HepG2 (cell line): ENCODE results near the gene GFER. TPM values are rescaled to one million over a fixed set of nuclear protein-coding genes. Genes with fewer than 3 reads are reported as not detected.

Experiments
- ARNT2 ChIP-seq: sonication (generic); formaldehyde crosslinking; IDR thresholded peaks from 2 replicates; pipeline ENCODE4 v1.8.0; 2022; ENCODE audit warnings: mild to moderate bottlenecking, low read depth, missing genetic modification reagents, moderate library complexity
- ATF2 ChIP-seq: sonication (generic); formaldehyde crosslinking; IDR thresholded peaks from 2 replicates; pipeline ENCODE4 v1.4.0; 2020; ENCODE audit warnings: missing genetic modification reagents
- BCLAF1 ChIP-seq: fragments of 450-650 bp; IDR thresholded peaks from 2 replicates; pipeline ENCODE4 v1.6.1; 2017; ENCODE audit warnings: mild to moderate bottlenecking
- BORCS8-MEF2B ChIP-seq: sonication (generic); formaldehyde crosslinking; IDR thresholded peaks from 2 replicates; pipeline ENCODE4 v1.8.0; 2022; ENCODE audit warnings: mild to moderate bottlenecking, missing genetic modification reagents
- BRF2 ChIP-seq: sonication (generic); formaldehyde crosslinking; IDR thresholded peaks from 2 replicates; pipeline ENCODE4 v1.8.1; 2022; ENCODE audit warnings: mild to moderate bottlenecking, missing genetic modification reagents
- CTCF ChIP-seq: sonication (generic); formaldehyde crosslinking; IDR thresholded peaks from 2 replicates; pipeline ENCODE4 v1.5.0; 2020; ENCODE audit warnings: mild to moderate bottlenecking, missing genetic modification reagents, moderate library complexity
- MEIS2 ChIP-seq: sonication (generic); formaldehyde crosslinking; IDR thresholded peaks from 2 replicates; pipeline ENCODE4 v1.9.0; 2021; ENCODE audit warnings: mild to moderate bottlenecking, missing genetic modification reagents
- NFIB ChIP-seq: sonication (generic); formaldehyde crosslinking; IDR thresholded peaks from 2 replicates; pipeline ENCODE4 v1.9.0; 2021; ENCODE audit warnings: missing genetic modification reagents, mild to moderate bottlenecking, borderline replicate concordance
- REST ChIP-seq, 2 experiments: IDR thresholded peaks; 2 replicates each; pipeline ENCODE4 v1.6.1; 2011 to 2012; ENCODE audit warnings: low read length in 2 of 2, borderline replicate concordance in 1 of 2, low read depth in 1 of 2, mild to moderate bottlenecking in 1 of 2, moderate library complexity in 1 of 2
- SCMH1 ChIP-seq: sonication (generic); formaldehyde crosslinking; IDR thresholded peaks from 2 replicates; pipeline ENCODE4 v1.9.0; 2021; ENCODE audit warnings: missing genetic modification reagents, mild to moderate bottlenecking, borderline replicate concordance
- SMARCC2 ChIP-seq: fragments of 450-650 bp; IDR thresholded peaks from 2 replicates; pipeline ENCODE4 v1.6.1; 2017; ENCODE audit warnings: antibody characterized with exemption, mild to moderate bottlenecking
- ZNF225 ChIP-seq: sonication (generic); formaldehyde crosslinking; IDR thresholded peaks from 2 replicates; pipeline ENCODE4 v1.4.0; 2020; ENCODE audit warnings: mild to moderate bottlenecking, missing genetic modification reagents
- ZNF260 ChIP-seq: sonication (generic); formaldehyde crosslinking; IDR thresholded peaks from 2 replicates; pipeline ENCODE4 v1.4.0; 2020; ENCODE audit warnings: missing genetic modification reagents, low read depth, mild to moderate bottlenecking, borderline replicate concordance
- ZNF335 ChIP-seq: sonication (generic); formaldehyde crosslinking; IDR thresholded peaks from 2 replicates; pipeline ENCODE4 v1.4.0; 2020; ENCODE audit warnings: missing genetic modification reagents
- ZNF354B ChIP-seq: sonication (generic); formaldehyde crosslinking; IDR thresholded peaks from 2 replicates; pipeline ENCODE4 v1.8.0; 2022; ENCODE audit warnings: mild to moderate bottlenecking, missing genetic modification reagents
- ZNF468 ChIP-seq: sonication (generic); formaldehyde crosslinking; IDR thresholded peaks from 2 replicates; pipeline ENCODE4 v1.8.0; 2022; ENCODE audit warnings: mild to moderate bottlenecking, moderate library complexity, missing genetic modification reagents
- ZNF546 ChIP-seq: sonication (generic); formaldehyde crosslinking; conservative IDR thresholded peaks from 2 replicates; pipeline ENCODE4 v1.8.1; 2023; ENCODE audit warnings: mild to moderate bottlenecking, missing genetic modification reagents
- polyA plus RNA-seq, 8 experiments: library from polyadenylated mRNA; depleted of rRNA in 3 of 8; stranded (reverse) in 7 of 8; unstranded in 1 of 8; fragments of >200 nt; fragmentation: Illumina TruSeq in 4 of 8; extraction: Trizol in 4 of 8; gene quantifications; 2 replicates each; pipeline versions ENCODE4 v1.2.1 to v1.2.3, GENCODE V29; 2011 to 2016; ENCODE audit warnings: low read depth in 4 of 8, missing spikeins in 1 of 8, mixed read lengths in 1 of 8; ENCODE audit not compliant: insufficient read depth in 1 of 8
- total RNA-seq, 5 experiments: library from RNA; depleted of rRNA; stranded (reverse); fragments of >200 nt; fragmentation: Illumina TruSeq; extraction: Trizol; gene quantifications; 2 replicates each; pipeline ENCODE4 v1.2.3, GENCODE V29; 2016; ENCODE audit warnings: low read depth in 1 of 5

GFER gene
- total and polyA plus RNA-seq, 2 of the 13 experiments (the other 11 are each of a cell fraction or from before 2014, with no cell fraction given), result 28.6 to 71.7 TPM

GRCh38 chr16:1964506-1965395, 19.2 kb upstream of the GFER start, which contains the start of gene RPS2 (continued):
- no peak for TF ChIP-seq BCLAF1
- no peak for TF ChIP-seq BORCS8-MEF2B (CRISPR knock-in tag)
- no peak; the same call in 1 of the 2 replicates for TF ChIP-seq ZNF225
- TF ChIP-seq ZNF260, result no peak
- TF ChIP-seq SCMH1 (CRISPR knock-in tag), result no peak
- TF ChIP-seq ZNF335 (CRISPR knock-in tag), result peak; percentile 82; the same call in 1 of the 2 replicates
- peak; percentile 2; the same call in 1 of the 2 replicates for TF ChIP-seq CTCF (CRISPR knock-in tag)
- peak; percentile 58 for TF ChIP-seq ATF2
- TF ChIP-seq BRF2 (CRISPR knock-in tag), result no peak
- no peak; the same call in 1 of the 2 replicates for TF ChIP-seq ZNF546 (CRISPR knock-in tag)
- no peak for TF ChIP-seq ZNF354B (CRISPR knock-in tag)
- peak in 1 of 2 experiments; percentile 46; a peak in 1 of 4 replicates for TF ChIP-seq REST (IDR thresholded peaks at IDR 0.05; ENCODE audit: borderline replicate concordance in 1 of 2, low read depth in 1 of 2, low read length in 2 of 2)
- peak; percentile 87 for TF ChIP-seq ARNT2 (CRISPR knock-in tag)
- no peak for TF ChIP-seq NFIB
- peak; percentile 64; the same call in 1 of the 2 replicates for TF ChIP-seq MEIS2 (CRISPR knock-in tag)
- TF ChIP-seq ZNF468, result 0 out of 2 replicates have a peak, but pooled peaks have one; percentile 35
- TF ChIP-seq SMARCC2, result no peak
